ENCODE results near the gene KCTD7. TPM values are rescaled to one million over a fixed set of nuclear protein-coding genes. Genes with fewer than 3 reads are reported as not detected.

KCTD7 gene
- total and polyA plus RNA-seq, 10 donors, result 2.3 to 25.0 (median 14.5) TPM

- DNase-seq, result no peak
- intact Hi-C loops (cut with DNase I; ENCODE audit: low total_unique reads), result loop anchor here (10.0 kb wide), 1 partner anchor 62 kb away; no protein-coding TSS in a partner anchor
- H3K27me3 ChIP-seq (replicated peaks in 1 of 7), result no peaks in the 10 kb centered on the region
- no peak for TF ChIP-seq CTCF (IDR thresholded peaks at IDR 0.05 in 8 of 11, conservative IDR thresholded peaks at IDR 0.05 in 3 of 11)
- TF ChIP-seq POLR2AphosphoS5 (IDR thresholded peaks at IDR 0.05), result no peak
- no peak for TF ChIP-seq POLR2A (IDR thresholded peaks at IDR 0.05)
- no peaks in the 10 kb centered on the region for H3K9me3 ChIP-seq
- peak overlapping the region in 6 of 8 donors; percentile 62 to 90 (median 73) for H3K4me3 ChIP-seq
- H3K4me1 ChIP-seq, result peaks cover 28 to 41% (median 41%) of the 10 kb centered on the region in 6 donors
- WGBS, 5 donors, result 26 to 39% (median 34%) methylated on average over 10 of the region's 10 CpGs
- peak overlapping the region in 7 of 8 donors; percentile 92 to 99 (median 96) for H3K27ac ChIP-seq
- H3K36me3 ChIP-seq, result no peaks in the 10 kb centered on the region
Measured at GRCh38 chr7:66627151-66627681, 1.5 kb upstream of the KCTD7 start.

GRCh38 chr7:66627881-66628360, 760 bp upstream of the KCTD7 start:
- no peaks in the 10 kb centered on the region for H3K27me3 ChIP-seq (replicated peaks in 1 of 7)
- 1 to 2% (median 1%) methylated on average over 18 of the region's 18 CpGs for WGBS, 5 donors
- TF ChIP-seq POLR2A (IDR thresholded peaks at IDR 0.05), result no peak
- TF ChIP-seq CTCF (IDR thresholded peaks at IDR 0.05 in 8 of 11, conservative IDR thresholded peaks at IDR 0.05 in 3 of 11), result no peak
- TF ChIP-seq POLR2AphosphoS5 (IDR thresholded peaks at IDR 0.05), result no peak
- H3K27ac ChIP-seq, result peak overlapping the region; percentile 92 to 99 (median 96)
- peaks cover 32 to 49% (median 48%) of the 10 kb centered on the region in 6 donors for H3K4me1 ChIP-seq
- H3K4me3 ChIP-seq, result peak overlapping the region; percentile 62 to 90 (median 73)
- intact Hi-C loops (cut with DNase I; ENCODE audit: low total_unique reads), result loop anchor here (10.0 kb wide), 1 partner anchor 63 kb away; no protein-coding TSS in a partner anchor
- H3K36me3 ChIP-seq, result peaks cover 0 to under 1% (median 0%) of the 10 kb centered on the region in 6 donors
- H3K9me3 ChIP-seq, result no peaks in the 10 kb centered on the region
- no peak for DNase-seq

- peak; percentile 87 for DNase-seq
- TF ChIP-seq POLR2AphosphoS5 (IDR thresholded peaks at IDR 0.05) (no peak), POLR2A (IDR thresholded peaks at IDR 0.05) (no peak), CTCF (IDR thresholded peaks at IDR 0.05 in 8 of 11, conservative IDR thresholded peaks at IDR 0.05 in 3 of 11) (no peak)
- Histone ChIP-seq H3K4me1 (peaks cover 32 to 60% (median 50%) of the 10 kb centered on the region in 6 donors), H3K4me3 (peak overlapping the region; percentile 27 to 90 (median 68)), H3K36me3 (peaks cover 0 to 16% (median 4%) of the 10 kb centered on the region in 6 donors), H3K27me3 (replicated peaks in 1 of 7) (no peaks in the 10 kb centered on the region), H3K9me3 (no peaks in the 10 kb centered on the region), H3K27ac (peak overlapping the region; percentile 92 to 99 (median 96))
- WGBS, 5 donors, result 20 to 55% (median 40%) methylated on average over 14 to 35 of the region's 35 CpGs
- intact Hi-C loops (cut with DNase I; ENCODE audit: low total_unique reads), result loop anchor here (10.0 kb wide), 1 partner anchor 65 kb away; no protein-coding TSS in a partner anchor
Measured at GRCh38 chr7:66629222-66630062, 761 bp downstream of the KCTD7 start.
